ENCODE results near the gene NLGN1.

Gene NLGN1

DNA sequence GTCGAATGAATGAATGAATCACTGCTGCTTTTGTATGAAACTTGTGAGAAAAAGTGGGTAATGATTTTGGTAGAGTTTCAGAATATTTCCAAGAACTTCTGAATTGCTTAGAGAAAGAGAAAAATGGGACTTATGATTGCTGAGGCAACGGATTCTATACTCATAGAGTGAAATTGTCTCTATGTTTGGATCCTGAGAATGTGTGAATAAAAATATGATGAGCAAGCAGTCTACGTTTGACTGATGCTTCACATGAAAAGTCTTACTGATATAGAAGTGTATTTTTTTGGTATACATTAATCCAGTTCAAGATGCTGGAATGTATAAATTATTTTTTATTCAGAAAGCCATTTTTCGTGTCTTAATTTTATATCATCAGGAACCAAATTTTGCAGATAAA, 441.1 kb downstream of the NLGN1 start:
- H3K27ac ChIP-seq, result peak overlapping the region; percentile 76
- TF ChIP-seq, protein P1, sequence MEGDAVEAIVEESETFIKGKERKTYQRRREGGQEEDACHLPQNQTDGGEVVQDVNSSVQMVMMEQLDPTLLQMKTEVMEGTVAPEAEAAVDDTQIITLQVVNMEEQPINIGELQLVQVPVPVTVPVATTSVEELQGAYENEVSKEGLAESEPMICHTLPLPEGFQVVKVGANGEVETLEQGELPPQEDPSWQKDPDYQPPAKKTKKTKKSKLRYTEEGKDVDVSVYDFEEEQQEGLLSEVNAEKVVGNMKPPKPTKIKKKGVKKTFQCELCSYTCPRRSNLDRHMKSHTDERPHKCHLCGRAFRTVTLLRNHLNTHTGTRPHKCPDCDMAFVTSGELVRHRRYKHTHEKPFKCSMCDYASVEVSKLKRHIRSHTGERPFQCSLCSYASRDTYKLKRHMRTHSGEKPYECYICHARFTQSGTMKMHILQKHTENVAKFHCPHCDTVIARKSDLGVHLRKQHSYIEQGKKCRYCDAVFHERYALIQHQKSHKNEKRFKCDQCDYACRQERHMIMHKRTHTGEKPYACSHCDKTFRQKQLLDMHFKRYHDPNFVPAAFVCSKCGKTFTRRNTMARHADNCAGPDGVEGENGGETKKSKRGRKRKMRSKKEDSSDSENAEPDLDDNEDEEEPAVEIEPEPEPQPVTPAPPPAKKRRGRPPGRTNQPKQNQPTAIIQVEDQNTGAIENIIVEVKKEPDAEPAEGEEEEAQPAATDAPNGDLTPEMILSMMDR (IDR thresholded peaks at IDR 0.05), result no peak
- TF ChIP-seq ZFX (IDR thresholded peaks at IDR 0.05; ENCODE audit: borderline replicate concordance), result no peak

DNA sequence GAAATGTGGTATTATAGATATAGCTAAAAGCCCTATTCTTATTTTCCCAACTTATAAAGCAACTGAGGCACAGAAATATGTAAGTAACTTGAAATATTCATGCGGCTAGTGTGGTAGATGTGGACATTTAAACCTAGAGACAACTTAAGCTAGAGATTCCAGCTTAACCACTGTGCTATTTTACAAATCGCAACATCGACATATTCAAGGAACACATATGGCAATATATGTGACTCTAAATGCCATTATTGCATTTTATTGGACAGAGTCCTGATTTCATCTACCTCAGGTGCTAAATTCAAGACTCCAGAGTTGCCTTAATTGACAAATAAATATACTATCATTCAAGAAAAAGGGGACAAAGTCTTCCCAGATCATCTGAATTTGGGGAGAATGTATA, 442.3 kb downstream of the NLGN1 start:
- TF ChIP-seq, protein P1 (IDR thresholded peaks at IDR 0.05), result no peak
- no peak for TF ChIP-seq ZFX (IDR thresholded peaks at IDR 0.05; ENCODE audit: borderline replicate concordance)
- H3K27ac ChIP-seq, result peak overlapping the region; percentile 76

DNA sequence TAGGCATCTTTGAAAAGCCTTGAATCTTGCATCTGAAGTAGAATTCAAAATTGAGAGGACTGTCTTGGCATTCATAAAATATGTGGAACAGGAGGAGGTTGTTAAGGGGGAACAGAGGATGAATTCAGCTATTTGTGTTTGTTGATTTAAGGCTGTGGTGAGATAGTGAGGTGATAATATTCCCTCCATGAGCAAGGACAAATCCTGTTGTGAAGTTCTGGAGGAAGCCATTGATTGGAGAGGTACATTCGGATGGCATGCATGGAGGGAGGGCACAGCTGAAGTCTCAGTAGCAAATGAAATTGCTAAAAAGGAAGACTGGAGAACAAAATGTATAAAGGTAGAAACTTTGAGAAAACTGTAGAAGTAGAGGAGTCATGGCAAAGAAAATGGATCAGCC, 443.8 kb downstream of the NLGN1 start:
- TF ChIP-seq, protein P1 (IDR thresholded peaks at IDR 0.05), result no peak
- no peak for TF ChIP-seq ZFX (IDR thresholded peaks at IDR 0.05; ENCODE audit: borderline replicate concordance)
- H3K27ac ChIP-seq, result no peak overlapping the region

DNA sequence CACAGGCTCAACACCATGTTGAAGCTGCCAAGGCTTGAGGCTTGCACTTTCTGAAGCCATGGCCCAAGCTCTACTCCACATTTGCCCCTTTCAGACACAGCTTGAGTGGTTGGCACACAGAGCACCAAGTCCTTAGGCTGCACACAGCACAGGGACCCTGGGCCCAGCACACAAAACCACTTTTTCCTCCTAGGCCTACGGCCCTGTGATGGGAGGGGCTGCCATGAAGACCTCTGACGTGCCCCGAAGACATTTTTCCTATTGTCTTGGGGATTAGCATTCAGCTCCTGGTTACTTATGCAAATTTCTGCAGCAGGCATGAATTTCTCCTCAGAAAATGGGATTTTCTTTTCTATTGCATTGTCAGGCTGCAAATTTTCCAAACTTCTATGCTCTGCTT, 445.5 kb downstream of the NLGN1 start:
- TF ChIP-seq ZFX (IDR thresholded peaks at IDR 0.05; ENCODE audit: borderline replicate concordance), result no peak

DNA sequence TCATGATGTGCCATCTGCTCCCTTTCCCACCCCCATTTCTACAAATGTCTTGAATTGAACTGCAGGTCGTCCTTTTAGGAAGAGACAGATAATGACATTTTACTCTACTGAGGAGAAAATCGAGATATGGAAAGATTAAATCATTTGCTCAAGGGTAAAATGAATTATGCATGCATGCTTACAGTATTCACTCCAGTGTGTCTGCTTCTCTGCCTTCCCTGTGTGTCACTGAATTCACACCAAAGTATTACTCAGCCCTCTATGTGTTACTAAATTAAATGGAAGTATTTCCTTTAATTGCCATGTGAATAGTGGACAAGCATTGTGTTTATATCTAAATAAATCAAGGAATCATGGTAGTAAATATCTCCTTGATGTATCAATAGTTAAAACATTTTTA, 449.0 kb downstream of the NLGN1 start:
- no peak overlapping the region for H3K27ac ChIP-seq
- TF ChIP-seq, protein P1 (IDR thresholded peaks at IDR 0.05), result no peak
- no peak for TF ChIP-seq ZFX (IDR thresholded peaks at IDR 0.05; ENCODE audit: borderline replicate concordance)

More for the DNA sequence above, 445.5 kb downstream of the NLGN1 start:
- no peak overlapping the region for H3K27ac ChIP-seq

DNA sequence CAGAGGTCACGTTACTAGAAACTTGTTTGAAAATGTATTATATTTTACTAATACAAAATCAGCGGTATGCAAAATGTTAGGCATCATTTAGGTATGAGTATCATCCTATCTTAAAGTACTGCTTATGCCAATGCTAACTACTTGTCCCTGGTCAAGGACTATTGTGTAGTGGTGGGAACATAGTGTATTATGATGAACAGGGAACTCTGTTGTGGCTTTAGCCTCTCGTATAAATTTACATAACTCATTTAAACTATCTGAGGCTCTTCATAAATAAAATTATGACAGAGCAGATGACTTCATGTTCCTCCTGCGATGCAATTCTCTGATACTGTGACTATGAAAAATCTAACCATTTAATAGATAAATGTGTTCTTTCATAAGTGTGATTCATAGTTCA, 451.9 kb downstream of the NLGN1 start:
- H3K27ac ChIP-seq, result no peak overlapping the region
- TF ChIP-seq, protein P1 (IDR thresholded peaks at IDR 0.05), result no peak
- no peak for TF ChIP-seq ZFX (IDR thresholded peaks at IDR 0.05; ENCODE audit: borderline replicate concordance)

DNA sequence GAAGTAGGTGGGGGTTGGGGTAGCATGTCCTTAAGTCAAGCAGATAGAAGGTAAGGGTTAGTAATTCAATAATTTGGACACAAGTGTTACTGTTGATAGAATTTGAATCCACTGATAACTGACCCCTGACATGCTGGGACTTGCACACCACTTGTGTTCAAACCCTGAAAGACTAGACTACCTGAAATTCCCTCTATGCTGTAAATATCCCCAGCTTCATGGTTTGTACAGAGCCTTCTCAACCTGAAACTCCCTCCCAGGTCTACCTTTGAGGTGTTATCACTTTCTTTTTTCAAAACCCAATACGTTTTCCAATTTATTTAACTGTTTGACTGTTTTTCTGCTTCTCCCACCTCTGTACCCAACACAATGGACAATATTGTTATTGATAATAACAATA, 459.6 kb downstream of the NLGN1 start:
- H3K27ac ChIP-seq, result no peak overlapping the region
- no peak for TF ChIP-seq ZFX (IDR thresholded peaks at IDR 0.05; ENCODE audit: borderline replicate concordance)
- TF ChIP-seq, protein P1 (IDR thresholded peaks at IDR 0.05), result no peak

DNA sequence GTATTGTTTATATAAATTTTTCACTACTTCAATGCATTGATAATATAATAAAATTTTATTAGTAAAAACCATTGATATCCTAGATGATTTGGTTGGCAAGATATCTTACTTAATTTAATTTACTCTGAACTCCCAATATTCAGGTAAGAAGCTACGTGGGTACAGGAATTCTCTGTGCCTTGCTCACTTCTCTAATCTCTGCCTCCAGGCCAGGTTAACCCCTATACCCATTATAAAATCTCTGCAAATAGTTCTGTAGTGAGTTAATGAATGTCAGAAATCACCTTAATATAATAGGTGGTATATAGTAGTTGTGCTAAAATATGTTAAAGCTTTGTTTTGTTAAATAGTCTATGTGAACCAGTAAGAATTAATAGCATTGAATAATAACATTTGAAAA, 465.2 kb downstream of the NLGN1 start:
- H3K27ac ChIP-seq, result no peak overlapping the region
- TF ChIP-seq ZFX (IDR thresholded peaks at IDR 0.05; ENCODE audit: borderline replicate concordance), result no peak
- TF ChIP-seq, protein P1 (IDR thresholded peaks at IDR 0.05), result no peak
